ENCODE results near the gene PCSK7.

Gene PCSK7

DNA sequence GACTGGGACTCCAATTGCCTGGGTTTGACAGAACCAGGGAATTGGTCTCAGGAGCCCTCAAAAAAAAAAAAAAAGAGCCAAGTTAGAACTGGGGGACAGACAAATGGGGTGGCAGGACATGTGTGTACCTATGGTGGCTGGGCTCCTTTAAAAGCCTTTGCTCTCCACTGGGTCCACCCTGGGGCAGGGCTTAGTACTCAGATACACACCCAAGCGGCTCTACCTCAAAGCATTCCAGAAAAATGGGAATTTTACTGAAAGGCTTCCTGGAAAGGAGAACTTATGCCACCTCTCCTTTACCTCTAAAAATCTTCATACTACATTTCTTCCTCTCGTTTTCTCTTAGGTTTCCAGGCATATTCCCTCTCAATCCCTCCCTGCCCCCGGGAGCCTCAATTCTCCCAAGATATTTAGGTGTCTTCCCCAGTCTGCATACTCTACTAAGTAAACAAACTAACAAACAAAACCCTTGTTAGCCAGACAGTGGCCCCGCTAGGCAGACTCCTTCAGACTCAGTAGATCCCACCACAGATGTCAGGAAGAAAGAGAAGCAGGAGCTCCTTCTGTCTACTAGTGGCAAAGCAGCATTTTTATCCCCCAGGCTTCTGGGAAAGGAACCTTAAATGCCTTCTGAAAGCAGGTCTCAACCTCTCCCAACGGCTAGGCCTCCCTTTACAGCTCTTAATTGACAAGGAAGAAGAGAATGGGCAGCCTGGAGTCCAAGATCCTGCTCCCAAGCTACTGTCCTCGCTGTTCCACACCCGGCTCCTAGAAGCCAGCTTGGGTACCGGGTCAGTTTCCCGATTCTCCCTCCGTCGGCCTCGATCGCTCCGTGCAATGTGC lies 653 bp downstream of the PCSK7 start:
- no peak for DNase-seq

DNA sequence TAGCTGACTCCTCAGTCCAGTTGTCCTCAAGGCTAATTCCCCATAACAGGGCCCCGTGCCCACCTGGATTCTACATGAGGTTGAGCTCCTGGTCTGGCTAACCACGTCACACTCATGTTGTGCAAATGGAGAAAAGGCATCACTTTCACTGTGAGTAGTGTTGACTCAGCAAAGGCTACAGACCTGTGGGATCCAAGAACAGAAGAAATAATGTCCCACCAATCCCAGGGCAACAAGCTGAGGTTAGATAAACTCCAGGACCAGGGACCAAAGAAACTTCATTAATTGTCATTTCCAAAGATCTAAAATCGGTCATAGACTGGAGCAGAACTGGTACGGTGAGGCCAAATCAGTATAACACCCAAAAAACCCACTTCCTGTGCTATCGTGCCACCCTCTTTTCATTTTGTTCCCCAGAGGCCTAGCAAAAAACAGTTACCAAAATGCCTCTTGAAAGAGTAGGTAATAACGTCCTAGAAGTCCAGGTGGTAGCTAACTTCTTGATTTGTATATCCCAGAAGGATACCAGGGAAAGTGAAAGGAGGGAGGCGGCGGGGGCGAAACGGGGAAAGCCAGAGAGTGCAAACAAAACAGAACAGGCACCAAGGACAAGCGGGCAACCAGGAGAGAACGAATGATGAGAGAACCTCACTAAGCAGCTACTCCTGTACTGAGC lies 1.4 kb downstream of the PCSK7 start:
- DNase-seq = no peak

DNA sequence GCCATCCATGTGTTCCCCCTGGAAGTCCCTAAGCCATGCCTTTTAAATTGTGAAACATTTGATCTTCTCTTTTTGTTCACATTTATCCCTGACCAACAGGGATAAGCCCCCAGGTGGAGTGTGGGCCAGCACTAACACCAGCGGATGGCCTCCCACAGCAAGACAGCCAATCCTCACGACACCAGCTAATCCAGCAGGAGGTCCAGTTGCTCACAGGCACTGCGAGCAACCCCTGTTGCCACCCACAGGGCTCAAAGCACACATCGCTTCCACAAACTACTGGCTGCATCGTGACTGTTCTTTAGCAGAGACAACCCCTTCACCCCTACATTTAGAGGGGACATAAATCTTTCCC lies 2.0 kb downstream of the PCSK7 start:
- no peak for DNase-seq

DNA sequence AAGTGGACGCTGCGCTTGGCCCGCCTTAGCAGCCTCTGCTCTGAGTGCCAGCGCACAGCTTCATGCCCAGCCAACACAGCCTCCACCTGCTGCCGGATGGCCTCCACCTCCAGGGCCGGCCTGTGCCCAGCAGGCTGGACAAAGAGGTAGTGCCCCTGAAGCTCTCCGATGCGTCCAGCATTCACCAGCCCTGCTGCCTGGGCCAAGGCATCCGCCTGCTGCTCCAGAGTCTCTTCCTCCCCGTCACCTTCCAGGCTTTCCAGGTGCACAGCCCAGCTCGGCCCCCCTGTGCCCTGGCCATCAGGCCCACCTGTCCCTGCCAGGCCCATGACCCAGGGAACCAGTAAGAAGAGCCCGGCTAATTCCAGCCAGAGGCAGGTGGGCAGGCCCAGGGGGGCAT lies 2.5 kb downstream of the PCSK7 start:
- DNase-seq = no peak

DNA sequence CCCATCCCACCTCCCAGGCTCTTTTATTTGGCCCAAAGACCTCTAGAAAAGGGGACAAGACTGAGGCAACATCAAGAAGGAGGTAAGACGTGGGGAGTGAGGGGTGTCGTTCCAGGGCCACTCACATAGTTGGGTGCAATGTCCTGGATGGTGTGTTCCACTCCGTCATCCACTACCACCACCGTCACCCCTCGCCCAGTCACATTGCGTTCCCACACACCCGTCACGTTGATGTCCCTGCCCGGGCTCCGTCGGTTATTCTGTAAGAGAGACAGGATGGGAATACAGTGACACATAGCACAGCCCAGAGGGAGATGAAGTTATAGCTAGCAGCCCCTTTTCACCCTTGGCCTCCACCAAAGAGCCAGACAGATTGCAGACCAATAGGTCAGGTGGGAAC lies 3.8 kb downstream of the PCSK7 start:
- no peak for DNase-seq

DNA sequence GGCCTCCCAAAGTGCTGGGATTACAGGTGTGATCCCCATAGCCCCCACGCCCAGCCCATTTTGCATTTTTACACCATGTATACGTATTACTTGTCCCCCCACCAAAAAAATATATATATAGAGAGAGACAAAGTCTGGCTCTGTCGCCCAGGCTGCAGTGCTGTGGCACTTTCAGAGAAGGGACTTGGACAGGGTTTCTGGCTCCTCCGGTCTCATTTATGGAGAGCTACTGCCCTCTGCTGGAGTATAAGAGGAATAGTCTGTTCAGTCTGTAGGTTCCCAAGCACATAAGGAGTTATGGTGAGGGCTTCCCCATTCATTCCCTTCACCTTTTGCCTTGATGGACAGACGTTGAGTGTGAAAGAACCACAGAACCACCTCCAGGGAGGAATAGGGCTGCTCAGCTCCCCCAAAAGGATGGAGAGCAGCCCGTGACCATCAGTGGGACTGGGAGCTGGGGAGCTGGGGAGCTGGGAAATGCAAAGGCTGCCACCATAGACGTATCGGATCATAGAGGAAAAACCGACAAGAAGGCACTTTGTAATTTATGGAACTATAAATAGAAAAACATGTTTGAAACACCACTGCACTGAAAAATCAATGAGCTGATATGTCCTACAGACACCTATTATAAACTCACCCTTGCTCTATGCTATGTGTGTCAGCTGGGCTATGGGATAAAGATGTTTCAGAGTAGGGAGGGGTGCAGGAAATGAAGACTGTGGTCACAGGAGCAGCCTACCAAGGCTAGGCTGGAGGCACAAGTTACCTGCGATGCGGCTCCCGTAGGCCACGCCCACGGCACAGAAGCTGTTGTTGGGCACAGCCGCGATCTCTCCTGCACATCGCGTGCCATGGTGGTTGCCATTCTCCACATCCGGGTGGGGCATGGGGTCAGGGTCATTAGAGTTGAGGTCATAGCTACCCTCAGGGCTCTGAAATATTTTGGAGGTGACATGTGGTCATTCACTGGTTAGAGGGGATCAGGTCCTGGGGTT lies 5.2 kb downstream of the PCSK7 start:
- peak; percentile 58 for DNase-seq

DNA sequence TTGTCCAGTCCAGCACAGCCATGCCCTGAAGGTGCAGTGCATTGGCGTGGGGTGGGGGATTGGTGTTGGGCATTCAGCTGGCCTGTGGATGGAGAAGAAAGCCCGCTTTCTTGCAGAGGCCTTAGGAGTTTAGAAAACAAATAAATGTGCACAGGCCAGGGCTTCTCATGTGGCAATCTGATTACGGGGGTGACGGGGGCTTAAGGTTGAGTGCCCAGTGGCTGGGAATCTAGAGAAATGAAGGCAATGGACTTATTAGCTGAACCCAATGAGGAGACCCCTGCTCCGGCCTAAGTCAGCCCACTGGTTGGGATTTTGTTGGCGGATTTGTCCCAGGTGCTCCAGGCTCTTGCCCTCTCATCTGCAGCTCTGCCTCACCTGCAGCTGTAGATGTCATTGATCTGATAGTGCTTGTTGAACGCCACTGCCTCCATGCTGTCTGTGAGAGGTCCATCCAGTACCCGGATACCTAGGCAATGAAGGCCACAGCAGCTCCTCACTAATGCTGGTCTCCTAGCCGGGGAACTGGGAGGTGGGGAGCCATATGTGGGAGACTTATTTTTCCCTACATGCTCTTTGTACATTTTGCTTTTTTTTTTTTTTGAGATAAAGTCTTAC lies 6.2 kb downstream of the PCSK7 start:
- no peak for DNase-seq

DNA sequence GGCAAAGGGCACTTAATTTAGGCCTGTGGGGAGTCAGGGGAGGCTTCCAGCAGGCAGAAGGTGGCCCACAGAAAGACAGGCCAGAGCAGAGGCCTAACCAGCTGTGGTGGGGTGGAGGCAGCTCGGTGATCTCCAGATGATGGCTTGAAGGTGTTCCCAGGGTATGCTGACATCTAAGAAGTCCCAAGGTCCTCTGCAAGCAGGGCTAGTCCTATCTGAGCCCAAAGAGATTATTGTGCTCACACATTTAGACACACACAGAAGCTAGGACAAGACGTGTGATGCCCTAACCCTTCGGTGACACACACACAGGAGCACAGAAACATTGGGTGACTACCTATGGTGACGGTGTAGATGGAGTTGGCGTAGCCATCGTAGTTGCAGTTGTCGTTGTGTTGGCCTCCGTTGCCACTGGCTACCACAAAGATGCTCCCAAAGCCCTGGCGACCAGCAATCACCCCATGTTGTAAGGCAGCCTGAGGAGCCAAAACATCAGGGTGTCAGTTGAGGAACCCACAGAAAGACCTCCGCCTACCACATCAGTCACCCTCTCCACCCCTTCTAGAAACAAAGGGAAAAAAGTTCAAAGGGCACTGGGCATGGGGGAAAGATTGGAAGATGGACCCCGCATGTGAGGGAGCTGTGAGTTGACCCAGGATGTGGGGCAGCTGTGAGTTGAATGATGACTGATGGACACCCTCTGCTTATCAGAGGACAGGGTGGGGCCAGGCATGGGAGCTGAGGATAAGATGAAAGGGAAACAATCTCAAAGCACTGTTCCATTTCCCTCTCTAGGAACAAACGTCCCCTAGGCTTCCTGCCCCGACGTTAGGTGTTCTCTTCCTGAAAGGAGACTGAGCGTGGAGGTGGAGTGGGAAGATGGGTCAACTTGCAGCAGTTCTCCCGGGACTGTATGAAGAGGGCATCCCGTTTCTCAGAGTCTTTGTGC lies 7.9 kb downstream of the PCSK7 start:
- DNase-seq = no peak

DNA sequence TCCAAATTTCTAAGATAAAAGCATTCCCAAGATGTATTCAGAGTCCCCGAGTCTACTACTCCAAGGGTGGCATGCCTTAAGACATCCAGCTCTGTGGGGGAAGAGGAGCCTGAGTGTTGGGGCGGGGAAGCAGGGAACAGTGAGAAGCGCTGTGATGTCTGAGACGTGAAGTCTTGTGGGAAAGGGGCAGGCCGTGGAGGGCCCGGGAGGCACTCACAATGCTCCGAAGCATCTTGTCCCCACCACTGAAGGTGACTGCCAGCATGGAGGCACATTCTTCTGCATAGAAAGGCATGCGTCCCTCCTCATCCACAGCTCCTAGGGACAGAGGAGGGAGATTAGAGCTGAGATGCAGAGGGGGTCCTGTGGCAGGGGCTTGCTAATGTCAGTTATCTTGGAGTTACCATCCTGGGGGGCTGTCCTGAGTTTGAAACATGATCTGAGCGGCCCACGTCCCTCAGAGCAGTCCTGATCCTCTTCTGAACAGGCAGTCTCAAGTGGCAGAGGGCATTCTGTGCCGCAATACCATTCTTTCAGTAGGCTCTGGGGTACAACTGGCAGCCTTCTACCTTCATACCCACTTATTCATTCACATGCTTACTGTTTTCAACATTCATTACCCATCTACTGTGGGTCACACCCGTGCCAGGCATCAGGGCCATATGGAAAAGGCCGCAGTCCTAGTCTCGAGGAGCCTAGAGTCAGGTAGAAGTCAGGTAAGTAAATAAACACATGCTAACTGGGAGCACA lies 8.7 kb downstream of the PCSK7 start:
- no peak for DNase-seq

DNA sequence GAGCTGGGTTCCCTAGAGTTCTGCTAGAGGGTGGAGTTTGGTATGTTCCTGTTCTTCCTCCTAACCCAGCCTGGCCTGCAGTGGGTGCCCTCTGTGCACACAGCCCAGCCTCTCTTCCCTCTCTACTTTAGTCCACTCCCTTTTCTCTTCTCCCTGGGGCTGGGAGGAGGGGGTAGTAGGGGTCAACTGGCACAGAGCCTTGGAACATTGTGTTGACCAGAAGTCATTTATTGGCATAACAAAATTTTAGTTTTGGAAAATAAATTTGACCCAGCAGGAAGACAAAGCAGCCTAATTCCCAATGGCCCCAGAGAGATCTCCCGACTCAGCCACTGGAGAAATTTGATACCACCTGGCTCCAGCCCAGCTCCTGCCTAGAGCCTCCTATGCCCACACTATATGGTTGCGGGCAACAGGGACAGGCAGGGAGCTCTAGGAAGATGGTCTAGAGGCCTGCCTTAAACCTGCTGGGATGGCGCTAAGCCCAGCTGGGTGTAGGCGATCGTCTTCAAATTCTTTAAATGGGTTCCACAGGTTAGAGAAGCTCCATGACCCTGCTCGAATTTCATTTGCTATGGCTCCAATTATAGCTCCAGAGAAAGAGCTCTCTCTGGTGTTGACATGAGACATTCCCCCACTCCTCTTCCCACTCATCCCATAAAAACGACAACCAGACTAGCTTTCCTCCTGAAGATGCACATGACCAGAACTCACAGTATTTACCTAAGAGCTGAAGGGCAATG lies 9.9 kb downstream of the PCSK7 start:
- no peak for DNase-seq

DNA sequence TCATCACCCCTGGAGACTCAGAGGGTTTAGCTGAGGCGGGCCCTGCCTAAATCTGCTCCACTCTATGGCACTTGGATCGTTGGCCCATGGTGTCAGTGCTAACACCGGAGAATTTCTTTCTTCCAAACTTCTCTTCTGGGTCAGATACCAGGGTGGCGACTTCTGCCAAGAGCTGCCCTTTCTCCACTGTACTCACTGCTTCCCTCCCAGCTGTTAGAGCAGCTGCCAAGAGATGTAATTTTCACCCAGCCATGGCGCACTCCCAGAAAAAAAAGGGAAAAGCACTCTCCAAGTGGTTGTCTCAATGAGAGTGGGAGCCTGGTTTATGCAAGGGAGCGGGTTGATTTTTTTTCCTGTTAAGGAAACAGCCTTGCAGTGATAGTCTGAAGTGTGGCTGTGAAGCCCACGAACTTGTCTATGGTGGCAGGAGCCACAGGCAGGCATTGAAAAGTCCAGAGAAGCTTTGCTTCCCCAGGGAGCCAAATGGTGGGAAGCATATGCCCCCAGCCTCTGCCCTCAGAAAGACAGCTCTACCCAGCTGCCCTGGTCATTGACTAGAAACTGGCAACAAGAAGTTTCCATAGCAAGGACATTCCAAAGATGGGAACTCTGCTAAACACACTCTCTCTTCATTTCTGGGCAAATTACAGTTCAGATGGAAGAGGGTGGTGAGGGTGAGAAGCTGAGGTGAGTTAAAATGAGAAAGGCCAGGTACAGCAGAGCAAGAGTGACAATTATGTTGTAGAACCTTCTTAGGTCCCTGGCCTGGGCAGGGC lies 10.7 kb downstream of the PCSK7 start:
- DNase-seq = peak; percentile 4

DNA sequence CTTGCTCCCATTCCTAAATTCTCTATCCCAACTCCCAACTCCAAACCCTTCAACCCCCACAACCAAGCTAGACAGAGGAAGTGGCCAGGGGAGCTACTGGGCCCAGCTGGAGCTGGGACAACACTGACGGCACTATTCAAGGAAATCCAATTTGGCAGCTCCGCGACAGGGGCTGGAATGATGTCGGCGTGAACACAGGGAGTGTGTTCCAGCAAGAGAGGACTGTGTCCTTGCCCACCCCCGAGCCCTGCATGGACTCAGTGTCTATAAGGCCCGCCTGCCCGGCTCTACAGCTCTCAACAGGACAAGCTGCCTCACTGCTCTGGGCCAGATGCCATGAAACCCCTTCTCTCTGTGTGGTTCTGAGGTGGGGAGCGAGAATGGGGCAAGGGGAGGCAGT lies 11.3 kb downstream of the PCSK7 start:
- no peak for DNase-seq

DNA sequence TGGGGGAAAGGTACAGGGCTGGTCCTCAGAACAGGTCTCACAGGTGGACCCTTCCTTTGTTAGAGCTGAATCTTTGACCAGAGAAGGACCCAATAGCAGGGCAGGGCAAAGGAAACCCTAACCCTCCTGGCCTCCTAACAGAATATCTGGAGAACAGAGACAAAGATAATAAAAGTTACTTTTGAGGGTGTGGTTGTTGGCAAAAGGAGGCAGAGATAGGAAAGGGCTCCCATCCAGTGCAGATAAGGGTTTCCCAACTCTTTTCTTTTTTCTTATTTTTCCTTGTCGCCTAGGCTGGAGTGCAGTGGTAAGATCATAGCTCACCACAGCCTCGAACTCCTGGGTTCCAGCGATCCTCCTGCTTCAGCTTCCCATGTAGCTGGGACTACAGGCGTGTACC lies 11.9 kb downstream of the PCSK7 start:
- no peak for DNase-seq

DNA sequence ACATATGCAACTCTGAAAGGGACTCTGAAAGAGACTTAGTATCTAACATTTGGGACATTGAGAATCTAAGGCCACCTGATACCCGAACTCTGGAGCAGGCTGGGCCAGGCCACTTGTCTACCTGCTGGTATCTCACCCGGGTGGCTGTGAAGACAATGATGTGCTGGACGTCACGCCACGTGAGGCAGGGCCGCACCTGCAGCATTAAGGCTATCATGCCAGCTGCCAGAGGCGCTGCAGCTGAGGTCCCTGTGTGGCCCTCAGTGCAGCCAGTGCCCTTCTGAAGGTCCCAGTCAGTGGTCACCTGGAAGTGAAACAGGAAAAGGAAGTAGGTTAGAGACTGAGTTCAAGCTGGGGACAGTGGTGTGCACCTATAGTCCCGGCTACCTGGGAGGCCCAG lies 12.4 kb downstream of the PCSK7 start:
- no peak for DNase-seq

DNA sequence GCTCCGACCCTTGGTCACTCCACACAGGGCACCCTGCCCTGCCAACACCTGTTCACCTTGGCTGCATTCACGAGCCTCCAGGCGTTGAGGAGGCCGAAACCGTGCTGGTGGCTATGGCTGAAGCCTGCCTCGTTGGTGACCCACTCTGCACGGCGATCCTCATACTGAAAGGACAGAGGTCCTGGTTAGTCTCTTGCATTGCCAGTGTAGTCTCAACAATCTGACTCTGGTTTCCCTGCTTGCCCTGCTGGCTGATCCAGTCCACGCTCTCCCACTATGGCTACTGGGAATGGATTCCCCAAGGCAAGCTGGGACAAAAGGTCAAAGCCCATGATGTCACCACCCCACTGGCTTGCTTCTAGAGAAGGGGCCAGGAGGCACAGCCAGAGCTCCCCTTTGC lies 12.9 kb downstream of the PCSK7 start:
- DNase-seq = no peak

DNA sequence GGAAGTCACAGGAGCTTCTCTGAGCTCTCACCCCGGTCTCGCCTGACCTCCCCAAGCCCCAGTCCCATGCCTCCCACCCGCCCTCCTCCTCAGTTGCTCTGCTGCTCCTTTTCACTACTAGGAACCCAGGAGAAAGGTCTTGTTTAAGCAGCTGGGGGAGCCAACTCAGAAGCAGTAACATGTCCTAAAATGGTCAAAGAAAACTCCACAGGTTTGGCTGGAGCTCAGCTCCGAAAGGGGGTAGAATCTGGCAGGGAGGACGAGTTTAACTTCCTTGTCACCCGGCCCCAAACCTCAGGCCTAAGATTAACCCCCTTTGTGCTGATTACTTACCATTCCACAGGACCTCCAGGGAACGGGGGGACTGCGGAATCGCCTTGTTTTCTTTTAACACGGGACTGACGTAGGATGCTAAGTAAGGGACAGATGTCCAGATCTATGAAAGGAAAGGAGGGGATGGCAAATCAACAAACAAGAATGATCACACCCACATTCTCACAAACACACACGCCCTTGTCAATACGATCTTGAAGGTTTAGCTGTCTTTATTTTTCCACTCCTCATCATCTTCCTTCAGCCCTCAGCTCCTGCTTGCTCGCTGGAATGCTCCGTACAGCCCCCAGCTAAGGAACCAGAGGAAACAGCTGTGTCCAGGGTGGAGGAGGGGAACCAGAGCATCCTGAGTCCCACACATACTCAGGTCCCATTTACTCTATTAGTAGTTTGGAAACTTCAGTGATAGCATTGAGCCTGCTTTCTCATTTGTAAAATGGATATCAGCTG lies 13.5 kb downstream of the PCSK7 start:
- no peak for DNase-seq

DNA sequence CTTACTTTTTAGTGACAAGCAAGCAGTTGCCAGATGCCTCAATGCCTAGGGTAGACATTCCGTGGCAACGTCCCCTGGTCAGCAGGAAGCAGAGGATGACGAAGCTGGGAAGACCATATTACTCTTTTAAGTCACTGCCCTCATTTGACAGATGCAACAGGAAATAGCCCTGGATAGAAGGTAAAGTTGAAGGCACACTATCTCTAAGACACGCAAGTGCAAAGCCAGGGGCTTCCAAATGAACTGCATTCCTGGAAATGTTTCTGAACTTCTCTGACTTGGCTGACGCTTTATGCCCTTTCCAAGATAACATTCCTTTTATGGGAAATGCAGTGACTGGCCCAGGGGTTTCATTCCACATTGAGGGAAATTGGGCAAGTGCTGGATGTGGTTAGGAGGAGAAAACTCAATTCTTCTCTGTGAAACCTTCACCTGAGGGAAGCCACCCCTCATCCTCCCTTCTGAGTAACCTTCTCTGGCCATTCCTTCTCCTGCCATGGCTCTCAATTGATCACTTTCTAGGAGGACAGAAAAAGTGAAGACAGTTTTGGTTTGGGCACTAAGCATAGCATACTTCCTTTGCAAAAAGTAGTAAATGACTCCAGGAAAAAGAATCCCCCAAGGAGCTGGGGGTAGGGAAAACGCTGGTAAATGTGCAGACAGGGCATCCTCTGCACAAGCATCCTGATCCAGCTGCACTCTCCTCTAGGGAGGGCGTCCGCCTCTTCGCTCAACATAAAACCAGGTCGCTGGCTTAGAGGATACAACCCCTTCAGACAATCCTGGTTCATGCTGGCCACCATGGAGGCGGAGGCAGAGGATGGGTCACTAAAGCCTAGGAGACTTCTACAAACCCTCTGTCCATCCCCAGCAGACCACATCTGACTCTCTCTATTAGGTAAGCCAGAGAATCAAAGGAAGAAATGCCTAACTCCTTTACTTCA lies 14.5 kb downstream of the PCSK7 start:
- DNase-seq = no peak

Data from NCI-H2227 treated with DMSO at 0.1 percent for 48 hours (cell line).